Measurements from ENCODE around the gene MTHFD1.

The MTHFD1 gene

GRCh38 chr14:64501411-64502171 lies 113.4 kb downstream of the MTHFD1 start:
- DNase-seq: no peak

- DNase-seq: no peak
Measured at GRCh38 chr14:64502456-64502855, 114.3 kb downstream of the MTHFD1 start.

GRCh38 chr14:64502887-64503433 lies 114.8 kb downstream of the MTHFD1 start:
- DNase-seq: no peak

- peak; percentile 71 for DNase-seq
Measured at GRCh38 chr14:64503434-64504309, 115.5 kb downstream of the MTHFD1 start, which contains the start of gene ZBTB25. TSS of gene ZBTB25 (minus strand) at chr14:64503838. CDS start at chr14:64490533, 13,305 bp downstream.

- peak; percentile 55 for DNase-seq
Measured at GRCh38 chr14:64504310-64504896, 116.2 kb downstream of the MTHFD1 start, which contains the start of gene ZBTB1. TSS of gene ZBTB1 (plus strand) at chr14:64504770. CDS start at chr14:64521505, 16,735 bp downstream.

GRCh38 chr14:64504897-64505794 lies 117.0 kb downstream of the MTHFD1 start:
- peak; percentile 21 for DNase-seq

- no peak for DNase-seq
Measured at GRCh38 chr14:64506721-64507120, 118.6 kb downstream of the MTHFD1 start.

GRCh38 chr14:64507376-64508156 lies 119.4 kb downstream of the MTHFD1 start:
- no peak for DNase-seq

- no peak for DNase-seq
Measured at GRCh38 chr14:64508215-64508776, 120.1 kb downstream of the MTHFD1 start.

- no peak for DNase-seq
Measured at GRCh38 chr14:64509036-64509435, 120.9 kb downstream of the MTHFD1 start.

Measured in GOT3 (cell line).